GM23248 (cell line): ENCODE measurements around the gene NCSTN. TPM values are rescaled to one million over a fixed set of nuclear protein-coding genes. Genes with fewer than 3 reads are reported as not detected.

Source experiments
- DNase-seq: peaks from one replicate; pipeline ENCODE4 v3.0.0-alpha.2; 2015
- H2AFZ ChIP-seq: fragments of 200-600 bp; sonication (generic); 2 replicates; pipeline ENCODE4 v1.6.1; 2016; ENCODE audit warnings: antibody characterized with exemption
- H3F3A ChIP-seq: fragments of 200-600 bp; sonication (generic); 2 replicates; pipeline ENCODE4 v1.6.1; 2016; ENCODE audit warnings: mild to moderate bottlenecking, antibody characterized with exemption, mixed run types; ENCODE audit not compliant: insufficient read depth
- H3K27ac ChIP-seq: fragments of 200-600 bp; sonication (generic); 2 replicates; pipeline ENCODE4 v1.5.1; 2016; ENCODE audit warnings: mild to moderate bottlenecking
- H3K27me3 ChIP-seq: fragments of 200-600 bp; sonication (generic); replicated peaks from 2 replicates; pipeline ENCODE4 v1.6.1; 2016; ENCODE audit warnings: mild to moderate bottlenecking; ENCODE audit not compliant: insufficient read depth
- H3K36me3 ChIP-seq: fragments of 200-600 bp; sonication (generic); 2 replicates; pipeline ENCODE4 v1.6.1; 2016; ENCODE audit warnings: low read depth, mild to moderate bottlenecking
- H3K4me1 ChIP-seq: fragments of 200-600 bp; sonication (generic); 2 replicates; pipeline ENCODE4 v1.6.1; 2016; ENCODE audit warnings: mild to moderate bottlenecking; ENCODE audit not compliant: insufficient read depth
- H3K4me2 ChIP-seq: fragments of 200-600 bp; sonication (generic); one replicate; pipeline ENCODE4 v1.6.1; 2016; ENCODE audit warnings: mild to moderate bottlenecking; ENCODE audit not compliant: unreplicated experiment
- H3K4me3 ChIP-seq: fragments of 200-600 bp; sonication (generic); 2 replicates; pipeline ENCODE4 v1.5.1; 2016; ENCODE audit warnings: mild to moderate bottlenecking
- H3K79me2 ChIP-seq: fragments of 200-600 bp; sonication (generic); 2 replicates; pipeline ENCODE4 v1.6.1; 2016; ENCODE audit warnings: mild to moderate bottlenecking; ENCODE audit not compliant: insufficient read depth
- H3K9ac ChIP-seq: fragments of 200-600 bp; sonication (generic); 2 replicates; pipeline ENCODE4 v1.6.1; 2016; ENCODE audit warnings: mild to moderate bottlenecking
- H3K9me2 ChIP-seq: fragments of 200-600 bp; sonication (generic); 2 replicates; pipeline ENCODE4 v1.6.1; 2016; ENCODE audit warnings: mixed run types, mild to moderate bottlenecking, moderate library complexity; ENCODE audit not compliant: insufficient read depth
- H3K9me3 ChIP-seq: fragments of 200-600 bp; sonication (generic); one replicate; pipeline ENCODE4 v1.6.1; 2017; ENCODE audit warnings: low read depth
- H4K20me1 ChIP-seq: fragments of 200-600 bp; sonication (generic); 2 replicates; pipeline ENCODE4 v1.6.0; 2016; ENCODE audit not compliant: insufficient read depth
- EZH2 ChIP-seq: fragments of 200-600 bp; sonication (generic); IDR thresholded peaks from 2 replicates; pipeline ENCODE4 v1.6.1; 2018; ENCODE audit warnings: antibody characterized with exemption, mild to moderate bottlenecking; ENCODE audit not compliant: insufficient read depth, poor library complexity, severe bottlenecking
- EZH2phosphoT487 ChIP-seq: fragments of 200-600 bp; sonication (generic); IDR thresholded peaks from 2 replicates; pipeline ENCODE4 v1.6.1; 2018; ENCODE audit warnings: antibody characterized with exemption, moderate library complexity, mild to moderate bottlenecking, low read depth; ENCODE audit not compliant: insufficient read depth
- WGBS, 2 experiments: methylation state at CpG; one replicate each; pipeline ENCODE4 v1.1.6; 2015 to 2017; ENCODE audit warnings: low lambda C conversion rate in 2 of 2, low coverage in 1 of 2; ENCODE audit errors: missing lambda C conversion rate in 2 of 2; 5-methylcytosine and 5-hydroxymethylcytosine counted together
- in situ Hi-C: fragments of 300-500 bp; cut with MboI; formaldehyde crosslinking; loops from 2 replicates; pipeline ENCODE4 v1.15.0; 2020
- polyA plus RNA-seq: library from polyadenylated mRNA; unstranded; fragments of >200 nt; fragmentation: Nextera tagmentation; extraction: Ambion mirVana; gene quantifications from 2 replicates; pipeline ENCODE4 v1.2.1, GENCODE V29; 2016
- total RNA-seq: library from RNA; depleted of rRNA; stranded (reverse); fragments of >200 nt; shearing (Covaris generic); gene quantifications from 2 replicates; pipeline ENCODE4 v1.2.3, GENCODE V29; 2014

Gene NCSTN
- total and polyA plus RNA-seq, 2 experiments from 2014 or later, result 104 to 138 TPM

- Histone ChIP-seq H3K4me1 (peaks cover 11% of the 10 kb centered on the region; the same call in 1 of the 2 replicates), H3F3A (peaks cover 7% of the 10 kb centered on the region; the same call in 1 of the 2 replicates), H4K20me1 (no peaks in the 10 kb centered on the region), H3K9me3 (no peaks in the 10 kb centered on the region), H3K9ac (no peak overlapping the region), H3K4me3 (no peak overlapping the region), H3K9me2 (no peaks in the 10 kb centered on the region), H3K27me3 (no peaks in the 10 kb centered on the region), H2AFZ (no peak overlapping the region), H3K4me2 (no peak overlapping the region), H3K36me3 (peaks cover 42% of the 10 kb centered on the region; the same call in 1 of the 2 replicates), H3K79me2 (0 out of 2 replicates have a peak, but pooled peaks cover 12% of the 10 kb centered on the region), H3K27ac (no peak overlapping the region)
- in situ Hi-C loops, result no loop called here
- peak; percentile 33 for DNase-seq
- no peak for TF ChIP-seq EZH2phosphoT487
- TF ChIP-seq EZH2, result no peak
- WGBS, 2 experiments, result 81 to 93% methylated on average over 2 of the region's 2 CpGs
These were observed 10.0 kb downstream of the NCSTN start for GRCh38 chr1:160353223-160353622.

- H3K79me2 ChIP-seq, result 0 out of 2 replicates have a peak, but pooled peaks cover under 1% of the 10 kb centered on the region
- H3K9me2 ChIP-seq, result no peaks in the 10 kb centered on the region
- no peaks in the 10 kb centered on the region for H4K20me1 ChIP-seq
- peak; percentile 50 for DNase-seq
- H3F3A ChIP-seq, result peaks cover 7% of the 10 kb centered on the region; the same call in 1 of the 2 replicates
- WGBS, 2 experiments, result 81 to 83% methylated on average over 5 of the region's 5 CpGs
- H3K4me3 ChIP-seq, result no peak overlapping the region
- H2AFZ ChIP-seq, result no peak overlapping the region
- in situ Hi-C loops, result no loop called here
- H3K27ac ChIP-seq, result no peak overlapping the region
- H3K9me3 ChIP-seq, result no peaks in the 10 kb centered on the region
- H3K4me2 ChIP-seq, result no peak overlapping the region
- H3K36me3 ChIP-seq, result peaks cover 42% of the 10 kb centered on the region; the same call in 1 of the 2 replicates
- no peak for TF ChIP-seq EZH2phosphoT487
- TF ChIP-seq EZH2, result no peak
- peaks cover 11% of the 10 kb centered on the region; the same call in 1 of the 2 replicates for H3K4me1 ChIP-seq
- no peaks in the 10 kb centered on the region for H3K27me3 ChIP-seq
- H3K9ac ChIP-seq, result no peak overlapping the region
These were observed 11.3 kb downstream of the NCSTN start for GRCh38 chr1:160354388-160354985.

GRCh38 chr1:160357286-160358002 is 14.3 kb downstream of the NCSTN start:
- DNase-seq, result peak; percentile 61
- in situ Hi-C loops, result no loop called here
- H3K36me3 ChIP-seq, result peaks cover 29% of the 10 kb centered on the region; the same call in 1 of the 2 replicates

GRCh38 chr1:160358073-160358472 is 14.9 kb downstream of the NCSTN start:
- Histone ChIP-seq H3K79me2 (no peaks in the 10 kb centered on the region), H3K4me2 (no peak overlapping the region), H3K9ac (no peak overlapping the region), H3K4me3 (no peak overlapping the region), H4K20me1 (no peaks in the 10 kb centered on the region), H3K27ac (peak overlapping the region; percentile 30; the same call in 1 of the 2 replicates), H3K9me3 (no peaks in the 10 kb centered on the region), H3K4me1 (peaks cover 11% of the 10 kb centered on the region; the same call in 1 of the 2 replicates), H3F3A (peaks cover 7% of the 10 kb centered on the region; the same call in 1 of the 2 replicates), H2AFZ (no peak overlapping the region), H3K9me2 (no peaks in the 10 kb centered on the region), H3K27me3 (no peaks in the 10 kb centered on the region), H3K36me3 (peaks cover 25% of the 10 kb centered on the region; the same call in 1 of the 2 replicates)
- TF ChIP-seq EZH2 (no peak), EZH2phosphoT487 (no peak)
- DNase-seq, result no peak
- WGBS, 2 experiments, result 96 to 98% methylated on average over 4 of the region's 4 CpGs
- in situ Hi-C loops, result no loop called here

More at GRCh38 chr1:160357286-160358002, 14.3 kb downstream of the NCSTN start:
- WGBS, 2 experiments, result 57 to 64% methylated on average over 7 of the region's 7 CpGs
- Histone ChIP-seq H3K79me2 (no peaks in the 10 kb centered on the region), H3K4me1 (peaks cover 11% of the 10 kb centered on the region; the same call in 1 of the 2 replicates), H3K4me3 (no peak overlapping the region), H3K27me3 (no peaks in the 10 kb centered on the region), H3K9me2 (no peaks in the 10 kb centered on the region), H3K27ac (peak overlapping the region; percentile 30; the same call in 1 of the 2 replicates), H2AFZ (no peak overlapping the region), H3K9ac (no peak overlapping the region), H3K4me2 (no peak overlapping the region), H3F3A (peaks cover 7% of the 10 kb centered on the region; the same call in 1 of the 2 replicates), H4K20me1 (no peaks in the 10 kb centered on the region), H3K9me3 (no peaks in the 10 kb centered on the region)
- no peak for TF ChIP-seq EZH2
- no peak for TF ChIP-seq EZH2phosphoT487
